WTC11 (cell line): Measurements from ENCODE around the gene TARM1. TPM values are rescaled to one million over a fixed set of nuclear protein-coding genes. Genes with fewer than 3 reads are reported as not detected.

Experiments
- ATAC-seq: fragments of 200-7000 bp; cut with Tn5 transposase; 2 replicates; pipeline ENCODE4 v1.10.0; 2021; ENCODE audit warnings: mild to moderate bottlenecking, moderate library complexity
- CTCF ChIA-PET: fragments of 300-600 bp; sonication (Branson Sonifier 250); formaldehyde crosslinking; loops from one replicate; lab custom pipeline; 2021; ENCODE audit warnings: antibody characterized with exemption; lab: Charles Lee
- POLR2A ChIA-PET: fragments of 350-600 bp; sonication (Branson Sonifier 250); formaldehyde crosslinking; loops from one replicate; lab custom pipeline; 2021; ENCODE audit warnings: antibody characterized with exemption; lab: Charles Lee
- DNase-seq: peaks from one replicate; pipeline ENCODE4 v3.0.0; 2021; ENCODE audit warnings: low spot score
- H3K27ac Mint-ChIP-seq: 2 replicates; pipeline ENCODE4 v1.8.0; 2021; ENCODE audit warnings: mixed read lengths
- H3K27me3 Mint-ChIP-seq: 2 replicates; pipeline ENCODE4 v1.8.0; 2021; ENCODE audit warnings: low read depth, mild to moderate bottlenecking, moderate library complexity, mixed read lengths
- H3K36me3 Mint-ChIP-seq: 2 replicates; pipeline ENCODE4 v1.8.0; 2021; ENCODE audit warnings: mixed read lengths
- H3K4me1 Mint-ChIP-seq: 2 replicates; pipeline ENCODE4 v1.8.0; 2022; ENCODE audit warnings: mixed read lengths
- H3K4me3 Mint-ChIP-seq: 2 replicates; pipeline ENCODE4 v1.8.0; 2021; ENCODE audit warnings: mild to moderate bottlenecking, moderate library complexity, mixed read lengths
- H3K9me3 Mint-ChIP-seq: 2 replicates; pipeline ENCODE4 v1.8.0; 2021; ENCODE audit warnings: mixed read lengths
- CDX4 ChIP-seq: fragments of 250-450 bp; sonication (Bioruptor Pico); IDR thresholded peaks from 2 replicates; pipeline ENCODE4 v1.9.0; 2021; ENCODE audit warnings: moderate library complexity, mild to moderate bottlenecking, inconsistent platforms, borderline replicate concordance
- FOXP1 ChIP-seq: sonication (generic); formaldehyde crosslinking; IDR thresholded peaks from 2 replicates; pipeline ENCODE4 v1.8.0; 2022; ENCODE audit warnings: missing genetic modification reagents, mild to moderate bottlenecking, moderate library complexity, borderline replicate concordance
- FOXP4 ChIP-seq: sonication (generic); formaldehyde crosslinking; IDR thresholded peaks from 2 replicates; pipeline ENCODE4 v1.8.0; 2022; ENCODE audit warnings: mild to moderate bottlenecking, missing genetic modification reagents
- GABPB1 ChIP-seq: sonication (generic); formaldehyde crosslinking; IDR thresholded peaks from 2 replicates; pipeline ENCODE4 v1.8.1; 2023; ENCODE audit warnings: mild to moderate bottlenecking, missing genetic modification reagents
- HMGA2 ChIP-seq: fragments of 250-450 bp; sonication (Bioruptor Pico); IDR thresholded peaks from 2 replicates; pipeline ENCODE4 v1.4.0; 2021; ENCODE audit warnings: mild to moderate bottlenecking, moderate library complexity
- HMGXB4 ChIP-seq: sonication (generic); formaldehyde crosslinking; IDR thresholded peaks from 2 replicates; pipeline ENCODE4 v1.8.1; 2023; ENCODE audit warnings: mild to moderate bottlenecking, moderate library complexity, missing genetic modification reagents
- MXD4 ChIP-seq: fragments of 250-450 bp; sonication (Bioruptor Pico); IDR thresholded peaks from 2 replicates; pipeline ENCODE4 v1.8.0; 2021; ENCODE audit warnings: mild to moderate bottlenecking, moderate library complexity, borderline replicate concordance
- PRDM15 ChIP-seq: sonication (generic); formaldehyde crosslinking; IDR thresholded peaks from 2 replicates; pipeline ENCODE4 v1.8.0; 2022; ENCODE audit warnings: missing genetic modification reagents
- PRRX2 ChIP-seq: fragments of 250-450 bp; sonication (Bioruptor Pico); IDR thresholded peaks from 2 replicates; pipeline ENCODE4 v1.8.0; 2021; ENCODE audit warnings: mild to moderate bottlenecking
- TCF7 ChIP-seq: sonication (generic); formaldehyde crosslinking; IDR thresholded peaks from 2 replicates; pipeline ENCODE4 v1.8.0; 2022; ENCODE audit warnings: mild to moderate bottlenecking, low read depth, missing genetic modification reagents, moderate library complexity
- ZBTB21 ChIP-seq: sonication (generic); formaldehyde crosslinking; IDR thresholded peaks from 2 replicates; pipeline ENCODE4 v1.8.1; 2023; ENCODE audit warnings: mild to moderate bottlenecking, missing genetic modification reagents, borderline replicate concordance
- ZNF121 ChIP-seq: sonication (generic); formaldehyde crosslinking; IDR thresholded peaks from 2 replicates; pipeline ENCODE4 v1.8.0; 2023; ENCODE audit warnings: missing genetic modification reagents
- ZNF423 ChIP-seq: fragments of 250-450 bp; sonication (Bioruptor Pico); IDR thresholded peaks from 2 replicates; pipeline ENCODE4 v2.1.2; 2022; ENCODE audit warnings: mild to moderate bottlenecking, moderate library complexity
- total RNA-seq: library from RNA; stranded (reverse); gene quantifications from 3 replicates; pipeline ENCODE4 v1.2.3, GENCODE V29; 2021
- TF ChIP-seq, protein P1 (sequence below): sonication (generic); formaldehyde crosslinking; IDR thresholded peaks from 2 replicates; pipeline ENCODE4 v1.8.0; 2023; ENCODE audit warnings: missing genetic modification reagents, mild to moderate bottlenecking, borderline replicate concordance
- TF ChIP-seq, protein P2 (sequence below): sonication (generic); formaldehyde crosslinking; IDR thresholded peaks from 2 replicates; pipeline ENCODE4 v1.8.0; 2023; ENCODE audit warnings: mild to moderate bottlenecking, missing genetic modification reagents
- TF ChIP-seq, protein P3 (sequence below): sonication (generic); formaldehyde crosslinking; IDR thresholded peaks from 2 replicates; pipeline ENCODE4 v1.8.1; 2022; ENCODE audit warnings: mild to moderate bottlenecking, moderate library complexity, missing genetic modification reagents

Gene TARM1
- total RNA-seq, 1 experiment from 2014 or later = not detected

GRCh38 chr19:54063350-54064116 is 17.6 kb downstream of the TARM1 start, which contains the start of gene VSTM1 (continued):
- TF ChIP-seq PRDM15 (CRISPR knock-in tag) = no peak
- TF ChIP-seq FOXP1 (CRISPR knock-in tag) = no peak
- TF ChIP-seq ZNF423 (CRISPR knock-in tag) = no peak
- TF ChIP-seq FOXP4 (CRISPR knock-in tag) = no peak
- no peak for TF ChIP-seq ZNF121 (CRISPR knock-in tag)
- TF ChIP-seq HMGA2 (CRISPR knock-in tag) = no peak
- TF ChIP-seq GABPB1 (CRISPR knock-in tag) = no peak
- TF ChIP-seq HMGXB4 (CRISPR knock-in tag) = no peak
- TF ChIP-seq CDX4 (CRISPR knock-in tag) = no peak
- TF ChIP-seq, protein P1, sequence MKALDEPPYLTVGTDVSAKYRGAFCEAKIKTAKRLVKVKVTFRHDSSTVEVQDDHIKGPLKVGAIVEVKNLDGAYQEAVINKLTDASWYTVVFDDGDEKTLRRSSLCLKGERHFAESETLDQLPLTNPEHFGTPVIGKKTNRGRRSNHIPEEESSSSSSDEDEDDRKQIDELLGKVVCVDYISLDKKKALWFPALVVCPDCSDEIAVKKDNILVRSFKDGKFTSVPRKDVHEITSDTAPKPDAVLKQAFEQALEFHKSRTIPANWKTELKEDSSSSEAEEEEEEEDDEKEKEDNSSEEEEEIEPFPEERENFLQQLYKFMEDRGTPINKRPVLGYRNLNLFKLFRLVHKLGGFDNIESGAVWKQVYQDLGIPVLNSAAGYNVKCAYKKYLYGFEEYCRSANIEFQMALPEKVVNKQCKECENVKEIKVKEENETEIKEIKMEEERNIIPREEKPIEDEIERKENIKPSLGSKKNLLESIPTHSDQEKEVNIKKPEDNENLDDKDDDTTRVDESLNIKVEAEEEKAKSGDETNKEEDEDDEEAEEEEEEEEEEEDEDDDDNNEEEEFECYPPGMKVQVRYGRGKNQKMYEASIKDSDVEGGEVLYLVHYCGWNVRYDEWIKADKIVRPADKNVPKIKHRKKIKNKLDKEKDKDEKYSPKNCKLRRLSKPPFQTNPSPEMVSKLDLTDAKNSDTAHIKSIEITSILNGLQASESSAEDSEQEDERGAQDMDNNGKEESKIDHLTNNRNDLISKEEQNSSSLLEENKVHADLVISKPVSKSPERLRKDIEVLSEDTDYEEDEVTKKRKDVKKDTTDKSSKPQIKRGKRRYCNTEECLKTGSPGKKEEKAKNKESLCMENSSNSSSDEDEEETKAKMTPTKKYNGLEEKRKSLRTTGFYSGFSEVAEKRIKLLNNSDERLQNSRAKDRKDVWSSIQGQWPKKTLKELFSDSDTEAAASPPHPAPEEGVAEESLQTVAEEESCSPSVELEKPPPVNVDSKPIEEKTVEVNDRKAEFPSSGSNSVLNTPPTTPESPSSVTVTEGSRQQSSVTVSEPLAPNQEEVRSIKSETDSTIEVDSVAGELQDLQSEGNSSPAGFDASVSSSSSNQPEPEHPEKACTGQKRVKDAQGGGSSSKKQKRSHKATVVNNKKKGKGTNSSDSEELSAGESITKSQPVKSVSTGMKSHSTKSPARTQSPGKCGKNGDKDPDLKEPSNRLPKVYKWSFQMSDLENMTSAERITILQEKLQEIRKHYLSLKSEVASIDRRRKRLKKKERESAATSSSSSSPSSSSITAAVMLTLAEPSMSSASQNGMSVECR (CRISPR knock-in tag) = no peak

GRCh38 chr19:54062643-54063042 is 18.5 kb downstream of the TARM1 start:
- H3K4me3 Mint-ChIP-seq = no peak overlapping the region
- no peaks in the 10 kb centered on the region; the same call in 1 of the 2 replicates for H3K9me3 Mint-ChIP-seq
- no peaks in the 10 kb centered on the region for H3K27me3 Mint-ChIP-seq
- ATAC-seq = no peak
- peaks cover 3% of the 10 kb centered on the region; the same call in 1 of the 2 replicates for H3K4me1 Mint-ChIP-seq
- no peaks in the 10 kb centered on the region for H3K36me3 Mint-ChIP-seq
- ChIA-PET POLR2A (no interaction called here), CTCF (interaction anchor here (1.5 to 2.0 kb wide), 3 partner anchors 31 to 253 kb away, joined by 5 to 6 read pairs (median 6); no protein-coding TSS in a partner anchor)
- DNase-seq = no peak
- H3K27ac Mint-ChIP-seq = no peak overlapping the region
- TF ChIP-seq, protein P2, sequence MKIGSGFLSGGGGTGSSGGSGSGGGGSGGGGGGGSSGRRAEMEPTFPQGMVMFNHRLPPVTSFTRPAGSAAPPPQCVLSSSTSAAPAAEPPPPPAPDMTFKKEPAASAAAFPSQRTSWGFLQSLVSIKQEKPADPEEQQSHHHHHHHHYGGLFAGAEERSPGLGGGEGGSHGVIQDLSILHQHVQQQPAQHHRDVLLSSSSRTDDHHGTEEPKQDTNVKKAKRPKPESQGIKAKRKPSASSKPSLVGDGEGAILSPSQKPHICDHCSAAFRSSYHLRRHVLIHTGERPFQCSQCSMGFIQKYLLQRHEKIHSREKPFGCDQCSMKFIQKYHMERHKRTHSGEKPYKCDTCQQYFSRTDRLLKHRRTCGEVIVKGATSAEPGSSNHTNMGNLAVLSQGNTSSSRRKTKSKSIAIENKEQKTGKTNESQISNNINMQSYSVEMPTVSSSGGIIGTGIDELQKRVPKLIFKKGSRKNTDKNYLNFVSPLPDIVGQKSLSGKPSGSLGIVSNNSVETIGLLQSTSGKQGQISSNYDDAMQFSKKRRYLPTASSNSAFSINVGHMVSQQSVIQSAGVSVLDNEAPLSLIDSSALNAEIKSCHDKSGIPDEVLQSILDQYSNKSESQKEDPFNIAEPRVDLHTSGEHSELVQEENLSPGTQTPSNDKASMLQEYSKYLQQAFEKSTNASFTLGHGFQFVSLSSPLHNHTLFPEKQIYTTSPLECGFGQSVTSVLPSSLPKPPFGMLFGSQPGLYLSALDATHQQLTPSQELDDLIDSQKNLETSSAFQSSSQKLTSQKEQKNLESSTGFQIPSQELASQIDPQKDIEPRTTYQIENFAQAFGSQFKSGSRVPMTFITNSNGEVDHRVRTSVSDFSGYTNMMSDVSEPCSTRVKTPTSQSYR = no peak
- TF ChIP-seq TCF7 (CRISPR knock-in tag) (no peak), ZBTB21 (CRISPR knock-in tag) (no peak), PRRX2 (no peak), MXD4 (no peak)
- TF ChIP-seq, protein P3, sequence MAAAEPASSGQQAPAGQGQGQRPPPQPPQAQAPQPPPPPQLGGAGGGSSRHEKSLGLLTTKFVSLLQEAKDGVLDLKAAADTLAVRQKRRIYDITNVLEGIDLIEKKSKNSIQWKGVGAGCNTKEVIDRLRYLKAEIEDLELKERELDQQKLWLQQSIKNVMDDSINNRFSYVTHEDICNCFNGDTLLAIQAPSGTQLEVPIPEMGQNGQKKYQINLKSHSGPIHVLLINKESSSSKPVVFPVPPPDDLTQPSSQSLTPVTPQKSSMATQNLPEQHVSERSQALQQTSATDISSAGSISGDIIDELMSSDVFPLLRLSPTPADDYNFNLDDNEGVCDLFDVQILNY (CRISPR knock-in tag) = no peak
